UCSD-AML1 (cell line): Measurements from ENCODE around the gene KRT2.

Experiments
- DNase-seq: peaks from one replicate; lab custom pipeline; 2025; ENCODE audit not compliant: unreplicated experiment; lab: John Stamatoyannopoulos, UW

KRT2 gene

GRCh38 chr12:52617403-52617785 is 34.6 kb downstream of the KRT2 start:
- DNase-seq: no peak

- no peak for DNase-seq
Observed at GRCh38 chr12:52616680-52617402, 35.2 kb downstream of the KRT2 start.

- DNase-seq: no peak
Observed at GRCh38 chr12:52615912-52616311, 36.1 kb downstream of the KRT2 start.

- peak; percentile 34 for DNase-seq
Observed at GRCh38 chr12:52615208-52615868, 36.7 kb downstream of the KRT2 start.

GRCh38 chr12:52614381-52615207 is 37.4 kb downstream of the KRT2 start:
- DNase-seq: no peak

GRCh38 chr12:52613384-52614030 is 38.5 kb downstream of the KRT2 start:
- DNase-seq: no peak

- DNase-seq: no peak
Observed at GRCh38 chr12:52612431-52613383, 39.3 kb downstream of the KRT2 start.

GRCh38 chr12:52611080-52611468 is 40.9 kb downstream of the KRT2 start:
- DNase-seq: no peak

- DNase-seq: no peak
Observed at GRCh38 chr12:52608826-52609630, 43.0 kb downstream of the KRT2 start.

GRCh38 chr12:52608161-52608560 is 43.9 kb downstream of the KRT2 start:
- DNase-seq: no peak

- no peak for DNase-seq
Observed at GRCh38 chr12:52607314-52607713, 44.7 kb downstream of the KRT2 start.

GRCh38 chr12:52606581-52607218 is 45.3 kb downstream of the KRT2 start:
- no peak for DNase-seq

GRCh38 chr12:52606096-52606495 is 45.9 kb downstream of the KRT2 start:
- no peak for DNase-seq

GRCh38 chr12:52605542-52605941 is 46.5 kb downstream of the KRT2 start:
- DNase-seq: no peak

- no peak for DNase-seq
Observed at GRCh38 chr12:52604859-52605258, 47.2 kb downstream of the KRT2 start.

GRCh38 chr12:52603314-52603713 is 48.7 kb downstream of the KRT2 start:
- no peak for DNase-seq

- no peak for DNase-seq
Observed at GRCh38 chr12:52602552-52602951, 49.5 kb downstream of the KRT2 start.

- no peak for DNase-seq
Observed at GRCh38 chr12:52601671-52602070, 50.3 kb downstream of the KRT2 start.

GRCh38 chr12:52600941-52601481 is 51.0 kb downstream of the KRT2 start, which contains the start of gene KRT72:
TSS of gene KRT72 (minus strand) at chr12:52601463. CDS start at chr12:52601452, 11 bp downstream.
- DNase-seq: no peak
